GM21717 (cell line): Measurements from ENCODE around the gene AIFM1.

Source experiments
- ATAC-seq: cut with Tn5 transposase; IDR thresholded peaks from one replicate; pipeline ENCODE4 v1.9.1; 2021; ENCODE audit warnings: mild to moderate bottlenecking, moderate library complexity; ENCODE audit not compliant: unreplicated experiment

The AIFM1 gene

GRCh38 chrX:130171446-130172126 lies 5.9 kb upstream of the AIFM1 start, which contains the start of gene RAB33A:
Gene RAB33A (plus strand): TSS chrX:130171962. CDS start chrX:130172063, 101 bp downstream.
- no peak for ATAC-seq

- peak; percentile 76 for ATAC-seq
These were observed 5.3 kb upstream of the AIFM1 start for GRCh38 chrX:130170752-130171445.

GRCh38 chrX:130167040-130167439 lies 1.4 kb upstream of the AIFM1 start:
- no peak for ATAC-seq

GRCh38 chrX:130166503-130166777 lies 799 bp upstream of the AIFM1 start:
- ATAC-seq, result no peak

GRCh38 chrX:130165181-130165702 lies 399 bp downstream of the AIFM1 start:
- ATAC-seq, result no peak

GRCh38 chrX:130163398-130163797 lies 2.2 kb downstream of the AIFM1 start:
- ATAC-seq, result no peak

- no peak for ATAC-seq
These were observed 3.4 kb downstream of the AIFM1 start for GRCh38 chrX:130162094-130162735.

- ATAC-seq, result no peak
These were observed 5.9 kb downstream of the AIFM1 start for GRCh38 chrX:130159776-130160175.

- no peak for ATAC-seq
These were observed 7.3 kb downstream of the AIFM1 start for GRCh38 chrX:130158311-130158710.

GRCh38 chrX:130155564-130155963 lies 10.1 kb downstream of the AIFM1 start:
- ATAC-seq, result no peak

- ATAC-seq, result no peak
These were observed 18.0 kb downstream of the AIFM1 start for GRCh38 chrX:130147631-130148030.

GRCh38 chrX:130145123-130145522 lies 20.5 kb downstream of the AIFM1 start:
- ATAC-seq, result no peak

- no peak for ATAC-seq
These were observed 21.1 kb downstream of the AIFM1 start for GRCh38 chrX:130144509-130144908.

GRCh38 chrX:130139474-130140201 lies 26.0 kb downstream of the AIFM1 start:
- ATAC-seq, result no peak

GRCh38 chrX:130136961-130137360 lies 28.7 kb downstream of the AIFM1 start:
- no peak for ATAC-seq

GRCh38 chrX:130136496-130136895 lies 29.1 kb downstream of the AIFM1 start:
- ATAC-seq, result no peak

GRCh38 chrX:130130990-130131389 lies 34.7 kb downstream of the AIFM1 start:
- no peak for ATAC-seq

GRCh38 chrX:130125091-130125874 lies 40.4 kb downstream of the AIFM1 start:
- ATAC-seq, result no peak

- no peak for ATAC-seq
These were observed 41.1 kb downstream of the AIFM1 start for GRCh38 chrX:130124577-130124976.

GRCh38 chrX:130121505-130121800 lies 44.2 kb downstream of the AIFM1 start:
- no peak for ATAC-seq
